ENCODE measurements around the gene PRRG4.

PRRG4 gene

DNA sequence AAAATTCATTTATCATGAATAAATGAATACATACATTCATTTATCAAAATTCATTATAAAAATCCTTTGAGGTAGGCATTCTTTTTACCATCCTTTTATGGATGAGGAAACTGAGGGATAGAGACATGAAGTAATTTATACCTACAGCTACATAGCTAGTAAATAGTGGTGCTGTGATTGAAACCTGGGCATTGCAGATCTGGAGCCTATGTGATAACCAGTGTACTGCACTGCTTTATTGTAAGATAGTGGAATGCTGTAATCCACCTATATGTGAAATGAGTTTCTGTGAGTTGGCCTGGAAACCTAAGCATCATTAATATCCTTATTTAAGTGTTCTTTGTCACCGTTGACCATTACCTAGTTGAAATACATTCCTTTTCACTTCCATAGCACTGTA, 67.4 kb downstream of the PRRG4 start:
- in situ Hi-C loops (cut with MboI; ENCODE audit: low pct_unique_long_range_greater_than_20kb, low sequenced_read_pairs), result no loop called here
- no peak for DNase-seq

- DNase-seq, result no peak
- in situ Hi-C loops (cut with MboI; ENCODE audit: low pct_unique_long_range_greater_than_20kb, low sequenced_read_pairs), result no loop called here
These were observed 69.7 kb downstream of the PRRG4 start for GRCh38 chr11:32899438-32899837.

- DNase-seq, result no peak
- in situ Hi-C loops (cut with MboI; ENCODE audit: low pct_unique_long_range_greater_than_20kb, low sequenced_read_pairs), result no loop called here
These were observed 72.5 kb downstream of the PRRG4 start for GRCh38 chr11:32902089-32902665.

DNA sequence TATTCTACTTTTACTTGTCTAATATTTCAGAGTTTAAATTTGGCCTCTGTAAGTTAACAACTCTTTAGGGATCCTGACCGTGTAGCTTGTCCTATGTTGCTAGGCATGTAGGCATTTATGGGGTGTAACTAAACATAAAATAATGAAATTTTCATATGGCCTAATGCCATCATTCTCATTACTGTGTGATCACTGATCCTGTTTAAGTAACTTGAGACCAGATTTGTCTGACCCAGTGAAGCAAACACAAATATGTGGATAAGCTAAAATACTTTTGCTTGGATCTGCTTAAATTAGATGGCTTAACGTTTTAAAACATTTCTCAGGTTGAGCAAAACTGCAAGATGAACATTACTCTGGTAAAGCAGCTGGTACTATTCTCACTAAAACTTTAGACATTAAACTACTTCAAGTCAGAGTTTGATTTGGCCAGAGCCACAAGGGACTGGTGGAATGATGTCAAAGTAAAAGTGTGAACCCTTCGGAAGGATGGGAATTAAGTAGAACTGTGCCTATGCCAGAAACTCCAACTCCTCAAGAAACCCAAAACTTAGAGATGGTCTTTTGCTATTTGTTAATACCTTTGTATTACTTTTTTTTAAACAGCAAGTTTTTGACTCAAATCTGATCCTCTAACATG, 75.4 kb downstream of the PRRG4 start:
- no peak for DNase-seq
- in situ Hi-C loops (cut with MboI; ENCODE audit: low pct_unique_long_range_greater_than_20kb, low sequenced_read_pairs), result no loop called here
